Smooth muscle cell (in vitro differentiated cells): Measurements from ENCODE around the gene PIMREG. TPM values are rescaled to one million over a fixed set of nuclear protein-coding genes. Genes with fewer than 3 reads are reported as not detected.

Experiments used
- DNase-seq: peaks from one replicate; lab custom pipeline; 2025; ENCODE audit not compliant: unreplicated experiment; lab: John Stamatoyannopoulos, UW
- H2AFZ ChIP-seq: fragments of 200-600 bp; sonication (generic); 2 replicates; pipeline ENCODE4 v1.6.0; 2016; ENCODE audit warnings: antibody characterized with exemption, low read depth, mild to moderate bottlenecking
- H3F3A ChIP-seq: fragments of 200-600 bp; sonication (generic); 2 replicates; pipeline ENCODE4 v1.6.0; 2017; ENCODE audit warnings: antibody characterized with exemption, low read depth
- H3K27ac ChIP-seq: fragments of 200-600 bp; sonication (generic); 2 replicates; pipeline ENCODE4 v1.5.1; 2016; ENCODE audit warnings: low read depth, mild to moderate bottlenecking
- H3K27me3 ChIP-seq: fragments of 200-600 bp; sonication (generic); 2 replicates; pipeline ENCODE4 v1.6.1; 2016; ENCODE audit warnings: low read depth, mild to moderate bottlenecking
- H3K36me3 ChIP-seq: fragments of 200-600 bp; sonication (generic); 2 replicates; pipeline ENCODE4 v1.5.1; 2016; ENCODE audit warnings: low read depth
- H3K4me1 ChIP-seq: fragments of 200-600 bp; sonication (generic); 2 replicates; pipeline ENCODE4 v1.5.1; 2016; ENCODE audit warnings: low read depth
- H3K4me2 ChIP-seq: fragments of 200-600 bp; sonication (generic); 2 replicates; pipeline ENCODE4 v1.6.0; 2016; ENCODE audit warnings: mild to moderate bottlenecking
- H3K4me3 ChIP-seq: fragments of 200-600 bp; sonication (generic); 2 replicates; pipeline ENCODE4 v1.5.1; 2016; ENCODE audit warnings: mild to moderate bottlenecking
- H3K79me2 ChIP-seq: fragments of 200-600 bp; sonication (generic); 2 replicates; pipeline ENCODE4 v1.6.0; 2016; ENCODE audit warnings: low read depth, mild to moderate bottlenecking
- H3K9ac ChIP-seq: fragments of 200-600 bp; sonication (generic); 2 replicates; pipeline ENCODE4 v1.6.0; 2016; ENCODE audit warnings: low read depth
- H3K9me3 ChIP-seq: fragments of 200-600 bp; sonication (generic); replicated peaks from 2 replicates; pipeline ENCODE4 v1.5.1; 2016; ENCODE audit warnings: low read depth
- H4K20me1 ChIP-seq: fragments of 200-600 bp; sonication (generic); 2 replicates; pipeline ENCODE4 v1.6.0; 2016; ENCODE audit warnings: low read depth
- WGBS: methylation state at CpG from one replicate; pipeline ENCODE4 v1.1.7; 2016; ENCODE audit warnings: low lambda C conversion rate; 5-methylcytosine and 5-hydroxymethylcytosine counted together
- polyA plus RNA-seq: library from polyadenylated mRNA; unstranded; fragments of >200 nt; fragmentation: Nextera tagmentation; extraction: Ambion mirVana; gene quantifications from 2 replicates; pipeline ENCODE4 v1.2.1, GENCODE V29; 2016
- total RNA-seq: library from RNA; depleted of rRNA; stranded (reverse); fragments of >200 nt; gene quantifications from 2 replicates; pipeline ENCODE4 v1.2.3, GENCODE V29; 2014
- TF ChIP-seq, protein P1 (sequence below): fragments of 200-600 bp; sonication (generic); IDR thresholded peaks from 2 replicates; pipeline ENCODE4 v1.5.1; 2017; ENCODE audit warnings: borderline replicate concordance, mild to moderate bottlenecking, antibody characterized with exemption; ENCODE audit not compliant: insufficient read depth, poor library complexity, severe bottlenecking

The PIMREG gene
- total and polyA plus RNA-seq, 2 experiments from 2014 or later = 3.5 to 11.7 TPM

- Histone ChIP-seq H4K20me1 (no peaks in the 10 kb centered on the region), H3K4me3 (peak overlapping the region; percentile 36), H3K79me2 (no peaks in the 10 kb centered on the region), H3K36me3 (no peaks in the 10 kb centered on the region), H3K4me1 (peaks cover 4% of the 10 kb centered on the region), H3K4me2 (peak overlapping the region; percentile 80), H3K27me3 (peaks cover 26% of the 10 kb centered on the region), H3K27ac (no peak overlapping the region), H2AFZ (no peak overlapping the region), H3F3A (no peaks in the 10 kb centered on the region), H3K9me3 (no peaks in the 10 kb centered on the region), H3K9ac (no peak overlapping the region)
- TF ChIP-seq, protein P1, sequence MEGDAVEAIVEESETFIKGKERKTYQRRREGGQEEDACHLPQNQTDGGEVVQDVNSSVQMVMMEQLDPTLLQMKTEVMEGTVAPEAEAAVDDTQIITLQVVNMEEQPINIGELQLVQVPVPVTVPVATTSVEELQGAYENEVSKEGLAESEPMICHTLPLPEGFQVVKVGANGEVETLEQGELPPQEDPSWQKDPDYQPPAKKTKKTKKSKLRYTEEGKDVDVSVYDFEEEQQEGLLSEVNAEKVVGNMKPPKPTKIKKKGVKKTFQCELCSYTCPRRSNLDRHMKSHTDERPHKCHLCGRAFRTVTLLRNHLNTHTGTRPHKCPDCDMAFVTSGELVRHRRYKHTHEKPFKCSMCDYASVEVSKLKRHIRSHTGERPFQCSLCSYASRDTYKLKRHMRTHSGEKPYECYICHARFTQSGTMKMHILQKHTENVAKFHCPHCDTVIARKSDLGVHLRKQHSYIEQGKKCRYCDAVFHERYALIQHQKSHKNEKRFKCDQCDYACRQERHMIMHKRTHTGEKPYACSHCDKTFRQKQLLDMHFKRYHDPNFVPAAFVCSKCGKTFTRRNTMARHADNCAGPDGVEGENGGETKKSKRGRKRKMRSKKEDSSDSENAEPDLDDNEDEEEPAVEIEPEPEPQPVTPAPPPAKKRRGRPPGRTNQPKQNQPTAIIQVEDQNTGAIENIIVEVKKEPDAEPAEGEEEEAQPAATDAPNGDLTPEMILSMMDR = no peak
- DNase-seq = no peak
- 2% methylated on average over 20 of the region's 35 CpGs for WGBS
These were observed 11.1 kb downstream of the PIMREG start for GRCh38 chr17:6455321-6455705.

DNA sequence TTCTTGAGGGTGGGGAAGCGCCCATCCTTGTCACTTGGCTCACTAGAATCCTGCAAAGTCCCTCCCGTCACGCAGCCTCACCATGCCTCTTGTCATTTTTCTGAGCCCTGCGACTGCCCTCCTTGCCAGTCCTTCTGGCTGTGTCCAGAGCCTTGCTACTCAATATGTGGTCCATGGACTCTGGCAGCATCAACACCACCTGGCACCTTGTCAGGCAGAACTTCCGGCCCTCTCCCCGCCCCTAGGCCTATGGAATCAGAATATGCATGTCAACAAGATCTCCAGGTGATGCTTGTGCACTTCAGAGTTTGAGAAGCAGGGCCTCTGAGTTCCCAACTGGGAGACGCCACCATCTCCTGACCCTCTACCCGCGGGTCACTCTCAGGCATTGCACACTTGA is 12.1 kb downstream of the PIMREG start:
- WGBS = 89% methylated on average over 9 of the region's 9 CpGs
- Histone ChIP-seq H3K9ac (no peak overlapping the region), H3K9me3 (no peaks in the 10 kb centered on the region), H3K27me3 (peaks cover 26% of the 10 kb centered on the region), H3K4me3 (no peak overlapping the region), H3K79me2 (no peaks in the 10 kb centered on the region), H3K27ac (no peak overlapping the region), H4K20me1 (no peaks in the 10 kb centered on the region), H3K4me1 (peaks cover 9% of the 10 kb centered on the region), H2AFZ (no peak overlapping the region), H3F3A (no peaks in the 10 kb centered on the region), H3K36me3 (no peaks in the 10 kb centered on the region), H3K4me2 (no peak overlapping the region)
- no peak for DNase-seq
- TF ChIP-seq, protein P1 = no peak

DNA sequence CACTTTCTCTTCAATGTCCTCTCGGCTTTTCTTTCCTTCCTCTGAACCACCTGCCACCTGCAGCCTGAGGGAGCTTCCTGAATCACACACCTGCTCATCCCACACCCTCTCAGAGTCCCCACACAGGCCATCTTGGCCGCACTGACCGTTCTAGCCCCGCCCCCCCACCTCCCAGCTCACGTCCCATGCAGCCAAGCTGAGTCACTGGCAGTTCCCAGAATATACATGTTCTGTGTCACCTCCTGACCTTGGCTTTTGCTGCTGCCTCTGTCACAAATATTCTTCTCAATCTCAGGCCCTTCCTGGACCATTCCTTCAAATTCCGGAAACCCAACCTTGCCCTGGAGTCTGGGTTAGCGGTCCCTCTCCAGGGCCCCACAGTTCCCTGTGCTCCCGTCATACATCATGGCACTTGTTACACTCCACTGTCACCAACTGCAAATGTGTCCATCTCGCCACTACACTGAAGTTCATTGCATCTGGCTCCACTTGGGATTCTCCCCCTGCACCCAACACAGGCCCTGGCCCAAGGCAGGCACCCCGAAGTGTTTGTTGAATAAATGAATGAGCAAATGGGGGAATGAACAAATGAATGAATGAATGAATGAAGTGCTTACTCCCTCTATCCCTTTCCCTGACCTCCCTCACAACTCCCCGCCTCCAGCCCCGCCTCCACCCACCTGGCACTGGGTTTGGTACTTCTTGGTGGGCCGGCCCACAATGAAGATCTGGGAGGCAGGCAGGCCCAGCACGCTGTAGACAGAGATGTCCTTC is 12.8 kb downstream of the PIMREG start:
- peaks cover 12% of the 10 kb centered on the region for H3K4me1 ChIP-seq
- H3K4me3 ChIP-seq = no peak overlapping the region
- H3K4me2 ChIP-seq = no peak overlapping the region
- no peaks in the 10 kb centered on the region for H3K36me3 ChIP-seq
- TF ChIP-seq, protein P1 = no peak
- H3K9ac ChIP-seq = no peak overlapping the region
- no peaks in the 10 kb centered on the region for H4K20me1 ChIP-seq
- H3K9me3 ChIP-seq = no peaks in the 10 kb centered on the region
- no peaks in the 10 kb centered on the region for H3F3A ChIP-seq
- no peak overlapping the region for H2AFZ ChIP-seq
- 68% methylated on average over 14 of the region's 14 CpGs for WGBS
- peaks cover 26% of the 10 kb centered on the region for H3K27me3 ChIP-seq
- no peak overlapping the region for H3K27ac ChIP-seq
- no peak for DNase-seq
- H3K79me2 ChIP-seq = no peaks in the 10 kb centered on the region
